Neural cell (in vitro differentiated cells): ENCODE data around the gene DZIP1L.

Experiments
- CTCF ChIP-seq: fragments of 450-650 bp; IDR thresholded peaks from 2 replicates; pipeline ENCODE4 v1.5.1; 2014; ENCODE audit warnings: antibody characterized with exemption, mild to moderate bottlenecking, moderate library complexity; ENCODE audit not compliant: poor library complexity, severe bottlenecking
- MXI1 ChIP-seq: fragments of 450-650 bp; conservative IDR thresholded peaks from 2 replicates; pipeline ENCODE4 v1.6.1; 2014; ENCODE audit warnings: antibody characterized with exemption, mild to moderate bottlenecking; ENCODE audit not compliant: poor library complexity, severe bottlenecking
- POLR2AphosphoS5 ChIP-seq: IDR thresholded peaks from 2 replicates; pipeline ENCODE4 v1.6.1; 2012
- RAD21 ChIP-seq: fragments of 450-650 bp; conservative IDR thresholded peaks from 2 replicates; pipeline ENCODE4 v1.6.1; 2014; ENCODE audit warnings: antibody characterized with exemption, mild to moderate bottlenecking, moderate library complexity
- TF ChIP-seq, protein P1 (sequence below): IDR thresholded peaks from 2 replicates; pipeline ENCODE4 v1.6.1; 2012; ENCODE audit warnings: borderline replicate concordance

DNA sequence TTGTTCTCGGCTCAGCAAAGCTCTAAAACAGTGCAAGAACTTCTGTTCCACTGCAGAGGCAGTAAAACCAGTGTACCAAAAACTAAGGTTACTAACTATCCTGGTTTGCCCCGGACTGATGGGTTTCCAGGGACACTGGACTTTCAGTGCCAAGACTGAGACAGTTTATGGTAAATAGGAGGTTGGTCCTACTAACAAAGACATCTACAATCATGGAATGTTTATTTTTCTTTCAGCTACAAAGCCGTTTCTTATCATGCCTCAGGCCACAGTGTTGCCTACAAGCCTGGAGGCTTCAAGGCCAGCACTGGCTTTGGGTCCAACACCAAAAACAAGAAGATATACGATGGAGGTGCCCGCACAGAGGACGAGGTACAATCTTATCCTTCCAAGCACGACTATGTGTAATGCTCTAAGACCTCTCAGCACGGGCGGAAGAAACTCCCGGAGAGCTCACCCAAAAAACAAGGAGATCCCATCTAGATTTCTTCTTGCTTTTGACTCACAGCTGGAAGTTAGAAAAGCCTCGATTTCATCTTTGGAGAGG, 84.6 kb downstream of the DZIP1L start:
- TF ChIP-seq CTCF (no peak), RAD21 (no peak), MXI1 (no peak), POLR2AphosphoS5 (no peak)
- TF ChIP-seq, protein P1, sequence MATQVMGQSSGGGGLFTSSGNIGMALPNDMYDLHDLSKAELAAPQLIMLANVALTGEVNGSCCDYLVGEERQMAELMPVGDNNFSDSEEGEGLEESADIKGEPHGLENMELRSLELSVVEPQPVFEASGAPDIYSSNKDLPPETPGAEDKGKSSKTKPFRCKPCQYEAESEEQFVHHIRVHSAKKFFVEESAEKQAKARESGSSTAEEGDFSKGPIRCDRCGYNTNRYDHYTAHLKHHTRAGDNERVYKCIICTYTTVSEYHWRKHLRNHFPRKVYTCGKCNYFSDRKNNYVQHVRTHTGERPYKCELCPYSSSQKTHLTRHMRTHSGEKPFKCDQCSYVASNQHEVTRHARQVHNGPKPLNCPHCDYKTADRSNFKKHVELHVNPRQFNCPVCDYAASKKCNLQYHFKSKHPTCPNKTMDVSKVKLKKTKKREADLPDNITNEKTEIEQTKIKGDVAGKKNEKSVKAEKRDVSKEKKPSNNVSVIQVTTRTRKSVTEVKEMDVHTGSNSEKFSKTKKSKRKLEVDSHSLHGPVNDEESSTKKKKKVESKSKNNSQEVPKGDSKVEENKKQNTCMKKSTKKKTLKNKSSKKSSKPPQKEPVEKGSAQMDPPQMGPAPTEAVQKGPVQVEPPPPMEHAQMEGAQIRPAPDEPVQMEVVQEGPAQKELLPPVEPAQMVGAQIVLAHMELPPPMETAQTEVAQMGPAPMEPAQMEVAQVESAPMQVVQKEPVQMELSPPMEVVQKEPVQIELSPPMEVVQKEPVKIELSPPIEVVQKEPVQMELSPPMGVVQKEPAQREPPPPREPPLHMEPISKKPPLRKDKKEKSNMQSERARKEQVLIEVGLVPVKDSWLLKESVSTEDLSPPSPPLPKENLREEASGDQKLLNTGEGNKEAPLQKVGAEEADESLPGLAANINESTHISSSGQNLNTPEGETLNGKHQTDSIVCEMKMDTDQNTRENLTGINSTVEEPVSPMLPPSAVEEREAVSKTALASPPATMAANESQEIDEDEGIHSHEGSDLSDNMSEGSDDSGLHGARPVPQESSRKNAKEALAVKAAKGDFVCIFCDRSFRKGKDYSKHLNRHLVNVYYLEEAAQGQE, result no peak
